K562 (cell line): ENCODE measurements around the gene EZH2. TPM values are rescaled to one million over a fixed set of nuclear protein-coding genes. Genes with fewer than 3 reads are reported as not detected.

Experiments
- ATAC-seq: fragments of 200-7000 bp; cut with Tn5 transposase; 3 replicates; pipeline ENCODE4 v1.9.1; 2020; ENCODE audit warnings: moderate library complexity
- BruUV-seq: library from RNA; stranded (reverse); fragments of 400-500 nt; replicated peaks from 2 replicates; lab custom pipeline; 2021; lab: Mats Ljungman, UMichigan
- CTCF ChIA-PET: fragments of 300-600 bp; formaldehyde crosslinking; extraction: SDS; loops from one replicate; lab custom pipeline; 2021; ENCODE audit warnings: low intra/inter-chr PET ratio; lab: Yijun Ruan, JAX
- POLR2A ChIA-PET: fragments of 300-600, 350-650 bp; sonication (Branson Sonifier 250); formaldehyde crosslinking; extraction: SDS; loops from one replicate; lab custom pipeline; 2021; ENCODE audit warnings: antibody characterized with exemption, inconsistent platforms; lab: Yijun Ruan, JAX
- DNase-seq, 4 experiments: peaks; one replicate each; pipeline versions ENCODE4 v3.0.0 to v3.0.0-alpha.2; 2011 to 2018; ENCODE audit warnings: low spot score in 3 of 4, mixed read lengths in 3 of 4; ENCODE audit errors: extremely low read depth in 1 of 4
- FAIRE-seq: peaks from 2 replicates; lab custom pipeline; 2011; peaks lifted over from hg19 to GRCh38; lab: Jason Lieb, UNC
- H2AFZ ChIP-seq: 2 replicates; pipeline ENCODE4 v1.6.0; 2011; ENCODE audit warnings: low read depth, low read length, control low read depth, inconsistent platforms
- H3K27ac ChIP-seq: fragments of 200-600 bp; 3 replicates; pipeline ENCODE4 v1.8.0; 2011; ENCODE audit warnings: low read depth, mild to moderate bottlenecking, control low read depth, inconsistent platforms, low read length, moderate library complexity, mixed read lengths; ENCODE audit errors: extremely low read depth
- H3K27me3 ChIP-seq, 2 experiments: fragments of 300-600 bp in 1 of 2; 2 replicates in 1 of 2; 3 replicates in 1 of 2; pipeline versions ENCODE4 v1.6.0 to v1.8.0; 2011; ENCODE audit warnings: inconsistent platforms in 2 of 2, low read length in 2 of 2, mild to moderate bottlenecking in 1 of 2, mixed read lengths in 1 of 2, moderate library complexity in 1 of 2; ENCODE audit not compliant: control insufficient read depth in 2 of 2, insufficient read depth in 2 of 2
- H3K36me3 ChIP-seq: fragments of 300-600 bp; 3 replicates; pipeline ENCODE4 v1.8.0; 2011; ENCODE audit warnings: mild to moderate bottlenecking, low read length, inconsistent platforms; ENCODE audit not compliant: control insufficient read depth, insufficient read depth
- H3K4me1 ChIP-seq, 2 experiments: fragments of 200-600 bp in 1 of 2; replicated peaks in 1 of 2; 2 replicates in 1 of 2; 3 replicates in 1 of 2; pipeline versions ENCODE4 v1.5.1 to v1.8.0; 2011; ENCODE audit warnings: inconsistent platforms in 2 of 2, low read length in 2 of 2, mild to moderate bottlenecking in 1 of 2, mixed read lengths in 1 of 2, moderate library complexity in 1 of 2; ENCODE audit not compliant: control insufficient read depth in 2 of 2, insufficient read depth in 2 of 2
- H3K4me2 ChIP-seq: 2 replicates; pipeline ENCODE4 v1.6.1; 2011; ENCODE audit warnings: low read length, control low read depth, inconsistent platforms, mixed read lengths; ENCODE audit not compliant: insufficient read depth
- H3K4me3 ChIP-seq: fragments of 200-600 bp; sonication (generic), shearing (Covaris generic); 2 replicates; pipeline ENCODE4 v1.5.1; 2016; ENCODE audit warnings: control low read depth, inconsistent platforms
- H3K79me2 ChIP-seq: fragments of 200-600 bp; 3 replicates; pipeline ENCODE4 v1.8.0; 2011; ENCODE audit warnings: low read length, inconsistent platforms; ENCODE audit not compliant: control insufficient read depth, insufficient read depth
- H3K9ac ChIP-seq, 2 experiments: 2 replicates each; pipeline versions ENCODE4 v1.6.0 to v1.6.1; 2011; ENCODE audit warnings: low read depth in 2 of 2, low read length in 2 of 2, control low read depth in 1 of 2, inconsistent platforms in 1 of 2, mild to moderate bottlenecking in 1 of 2, mixed read lengths in 1 of 2; ENCODE audit not compliant: insufficient read depth in 1 of 2
- H3K9me1 ChIP-seq: one replicate; pipeline ENCODE4 v1.6.0; 2011; ENCODE audit warnings: inconsistent platforms, mild to moderate bottlenecking, low read length, moderate library complexity; ENCODE audit not compliant: control insufficient read depth, insufficient read depth
- H3K9me3 ChIP-seq: replicated peaks from 2 replicates; pipeline ENCODE4 v1.5.1; 2011; ENCODE audit warnings: low read depth, low read length, inconsistent platforms; ENCODE audit not compliant: control insufficient read depth, insufficient read depth
- H4K20me1 ChIP-seq: replicated peaks from 2 replicates; pipeline ENCODE4 v1.6.1; 2011; ENCODE audit warnings: low read length, inconsistent platforms, mixed read lengths; ENCODE audit not compliant: control insufficient read depth, insufficient read depth
- ELF1 ChIP-seq: fragments of 200-800 bp; sonication (Bioruptor generic); IDR thresholded peaks from 2 replicates; pipeline ENCODE4 v1.6.1; 2016; ENCODE audit warnings: missing genetic modification characterization, missing compliant biosample characterization
- ZBTB33 ChIP-seq: sonication (generic); formaldehyde crosslinking; IDR thresholded peaks from 2 replicates; pipeline ENCODE4 v1.8.1; 2023; ENCODE audit warnings: mild to moderate bottlenecking, missing genetic modification reagents
- ZFX ChIP-seq: sonication (generic); formaldehyde crosslinking; IDR thresholded peaks from 2 replicates; pipeline ENCODE4 v1.8.0; 2022; ENCODE audit warnings: mild to moderate bottlenecking, missing genetic modification reagents, moderate library complexity
- WGBS: fragments of 100-300 bp; shearing (Covaris generic); methylation state at CpG from one replicate; pipeline ENCODE4 v1.1.6; 2016; ENCODE audit warnings: low coverage, mixed read lengths; ENCODE audit not compliant: insufficient coverage; ENCODE audit errors: missing lambda C conversion rate; 5-methylcytosine and 5-hydroxymethylcytosine counted together
- in situ Hi-C: fragments of 300-500 bp; cut with MboI; formaldehyde crosslinking; loops from 4 replicates; pipeline ENCODE4 v1.15.0; 2018; ENCODE audit warnings: inconsistent platforms, mixed read lengths
- intact Hi-C: fragments of 100-400 bp; cut with micrococcal nuclease; formaldehyde crosslinking; loops from 2 replicates; pipeline ENCODE4 v1.14.2; 2022
- polyA plus RNA-seq, 8 experiments: library from polyadenylated mRNA; depleted of rRNA in 4 of 8; stranded (reverse) in 5 of 8; unstranded in 3 of 8; fragments of >200 nt; fragmentation: Nextera tagmentation in 2 of 8; fragmentation: Illumina TruSeq in 1 of 8; extraction: Ambion mirVana in 2 of 8; extraction: Trizol in 1 of 8; gene quantifications; 2 replicates each; pipeline versions ENCODE4 v1.2.1 to v1.2.3, GENCODE V29; 2011 to 2014; ENCODE audit warnings: inconsistent platforms in 1 of 8, missing spikeins in 1 of 8
- total RNA-seq, 7 experiments: library from RNA; depleted of rRNA in 6 of 7; stranded (reverse); fragments of >200 nt in 6 of 7; fragmentation: Illumina TruSeq in 2 of 7; extraction: Trizol in 2 of 7; gene quantifications; 2 replicates each; pipeline versions ENCODE4 v1.2.1 to v1.2.3, GENCODE V29; 2011 to 2021; ENCODE audit warnings: low replicate concordance in 1 of 7

The EZH2 gene
- total and polyA plus RNA-seq, 9 of the 15 experiments (the other 6 are each of a cell fraction or from before 2014, with no cell fraction given) = 48.7 to 175 (median 98.6) TPM

DNA sequence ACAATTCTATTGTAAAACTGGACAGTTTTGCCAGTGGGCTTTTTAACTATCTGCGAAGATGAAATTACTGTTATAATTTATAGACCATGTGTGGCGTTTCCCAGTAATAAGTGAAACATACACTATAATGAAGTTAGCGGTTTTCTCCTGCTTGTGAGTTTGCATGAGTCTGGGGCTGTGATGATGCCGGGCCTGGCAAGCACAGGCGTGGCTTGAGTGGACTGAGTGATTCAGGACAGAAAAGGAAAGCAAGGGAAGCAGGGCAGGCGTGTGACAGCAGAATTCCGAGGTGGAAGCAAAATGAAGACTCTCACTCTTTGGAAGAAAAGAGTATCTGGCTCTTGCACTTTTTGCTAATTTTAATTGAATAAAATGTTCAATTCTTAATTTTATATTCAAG is 94.9 kb downstream of the EZH2 start:
- Histone ChIP-seq H3K27ac (no peak overlapping the region), H3K9ac (no peak overlapping the region), H3K9me3 (peaks cover 4% of the 10 kb centered on the region; the same call in 1 of the 2 replicates), H3K27me3 (no peaks in the 10 kb centered on the region), H3K4me3 (no peak overlapping the region), H3K4me1 (peaks cover 0 to 2% of the 10 kb centered on the region in 2 experiments; a peak in 2 of 5 replicates), H3K4me2 (no peak overlapping the region), H4K20me1 (no peaks in the 10 kb centered on the region), H2AFZ (no peak overlapping the region), H3K9me1 (no peaks in the 10 kb centered on the region), H3K79me2 (no peaks in the 10 kb centered on the region), H3K36me3 (peaks cover 96% of the 10 kb centered on the region)
- DNase-seq (no peak), FAIRE-seq (no peak), ATAC-seq (no peak)
- intact Hi-C loops = loop anchor here (5.0 kb wide), 1 partner anchor 683 kb away; no protein-coding TSS in a partner anchor
- in situ Hi-C loops = no loop called here
- 92% methylated on average over 7 of the region's 7 CpGs for WGBS
- TF ChIP-seq ZBTB33 (CRISPR knock-in tag) (peak; percentile 42), ZFX (CRISPR knock-in tag) (0 out of 2 replicates have a peak, but pooled peaks have one; percentile 24), ELF1 (no peak)
- ChIA-PET POLR2A (interaction anchor here (0.6 to 1.1 kb wide), 2 partner anchors 14 to 439 kb away, joined by 3 read pairs; no protein-coding TSS in a partner anchor), CTCF (no interaction called here)
- BruUV-seq = no TSS peak
